ENCODE measurements around the gene ZAP70.

The ZAP70 gene

GRCh38 chr2:97688062-97688827 lies 25.1 kb upstream of the ZAP70 start:
- H3K27me3 Mint-ChIP-seq: no peaks in the 10 kb centered on the region
- no peak overlapping the region for H3K27ac Mint-ChIP-seq
- H3K4me1 Mint-ChIP-seq: peaks cover 7% of the 10 kb centered on the region
- no peak overlapping the region for H3K4me3 Mint-ChIP-seq
- H3K36me3 Mint-ChIP-seq: no peaks in the 10 kb centered on the region
- no peaks in the 10 kb centered on the region for H3K9me3 Mint-ChIP-seq

DNA sequence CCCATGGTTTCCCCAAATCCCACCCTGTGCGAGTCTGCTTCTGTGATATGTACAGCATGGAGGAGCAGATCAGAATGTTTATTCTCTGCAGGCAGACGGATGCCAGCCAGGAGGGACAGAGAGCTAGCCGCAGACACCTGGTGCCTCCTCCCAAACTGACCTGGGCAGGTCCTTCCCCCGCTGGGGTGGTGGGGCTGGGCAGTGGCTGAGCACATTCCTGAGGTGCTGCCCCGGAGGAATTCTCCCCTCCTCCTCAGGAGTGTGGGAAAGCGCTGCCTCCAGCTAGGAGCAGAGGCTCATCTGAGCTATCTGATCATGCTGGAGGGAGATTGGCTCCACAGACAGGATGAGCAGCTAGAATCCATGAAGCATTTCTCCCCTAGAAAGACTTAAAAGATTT lies 22.2 kb upstream of the ZAP70 start:
- Mint-ChIP-seq H3K9me3 (no peaks in the 10 kb centered on the region), H3K4me1 (peaks cover 7% of the 10 kb centered on the region), H3K27ac (no peak overlapping the region), H3K36me3 (no peaks in the 10 kb centered on the region), H3K4me3 (no peak overlapping the region), H3K27me3 (no peaks in the 10 kb centered on the region)

DNA sequence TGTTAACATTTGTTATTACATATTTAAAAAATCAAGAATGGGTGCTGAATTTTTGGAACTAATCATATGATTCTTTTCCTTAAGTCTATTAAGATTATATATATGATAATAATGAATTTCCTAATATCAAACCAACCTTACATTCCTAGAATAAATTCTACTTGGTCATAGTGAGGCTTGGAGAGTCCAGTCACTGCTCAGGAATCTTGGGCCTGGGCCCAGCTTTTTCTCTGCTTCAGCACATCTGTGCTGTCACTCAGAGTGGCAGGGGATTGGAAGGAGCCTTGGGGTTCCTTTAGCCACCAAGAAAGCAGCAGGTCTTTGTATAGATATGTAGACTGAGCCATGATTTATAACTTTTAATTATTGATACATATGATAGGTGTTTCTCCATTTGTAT lies 19.9 kb upstream of the ZAP70 start:
- Mint-ChIP-seq H3K27ac (no peak overlapping the region), H3K9me3 (no peaks in the 10 kb centered on the region), H3K36me3 (no peaks in the 10 kb centered on the region), H3K4me3 (no peak overlapping the region), H3K27me3 (no peaks in the 10 kb centered on the region), H3K4me1 (peaks cover 13% of the 10 kb centered on the region)

- no peak overlapping the region for H3K4me3 Mint-ChIP-seq
- H3K27me3 Mint-ChIP-seq: no peaks in the 10 kb centered on the region
- no peak overlapping the region for H3K27ac Mint-ChIP-seq
- peaks cover 10% of the 10 kb centered on the region for H3K4me1 Mint-ChIP-seq
- no peaks in the 10 kb centered on the region for H3K9me3 Mint-ChIP-seq
- no peaks in the 10 kb centered on the region for H3K36me3 Mint-ChIP-seq
Measured at GRCh38 chr2:97695744-97696143, 17.6 kb upstream of the ZAP70 start.

GRCh38 chr2:97697252-97698235 lies 15.8 kb upstream of the ZAP70 start:
- H3K27ac Mint-ChIP-seq: no peak overlapping the region
- no peaks in the 10 kb centered on the region for H3K27me3 Mint-ChIP-seq
- no peak overlapping the region for H3K4me3 Mint-ChIP-seq
- no peaks in the 10 kb centered on the region for H3K9me3 Mint-ChIP-seq
- H3K4me1 Mint-ChIP-seq: peaks cover 10% of the 10 kb centered on the region
- no peaks in the 10 kb centered on the region for H3K36me3 Mint-ChIP-seq

- H3K9me3 Mint-ChIP-seq: no peaks in the 10 kb centered on the region
- H3K27ac Mint-ChIP-seq: no peak overlapping the region
Measured at GRCh38 chr2:97698530-97698929, 14.8 kb upstream of the ZAP70 start.

DNA sequence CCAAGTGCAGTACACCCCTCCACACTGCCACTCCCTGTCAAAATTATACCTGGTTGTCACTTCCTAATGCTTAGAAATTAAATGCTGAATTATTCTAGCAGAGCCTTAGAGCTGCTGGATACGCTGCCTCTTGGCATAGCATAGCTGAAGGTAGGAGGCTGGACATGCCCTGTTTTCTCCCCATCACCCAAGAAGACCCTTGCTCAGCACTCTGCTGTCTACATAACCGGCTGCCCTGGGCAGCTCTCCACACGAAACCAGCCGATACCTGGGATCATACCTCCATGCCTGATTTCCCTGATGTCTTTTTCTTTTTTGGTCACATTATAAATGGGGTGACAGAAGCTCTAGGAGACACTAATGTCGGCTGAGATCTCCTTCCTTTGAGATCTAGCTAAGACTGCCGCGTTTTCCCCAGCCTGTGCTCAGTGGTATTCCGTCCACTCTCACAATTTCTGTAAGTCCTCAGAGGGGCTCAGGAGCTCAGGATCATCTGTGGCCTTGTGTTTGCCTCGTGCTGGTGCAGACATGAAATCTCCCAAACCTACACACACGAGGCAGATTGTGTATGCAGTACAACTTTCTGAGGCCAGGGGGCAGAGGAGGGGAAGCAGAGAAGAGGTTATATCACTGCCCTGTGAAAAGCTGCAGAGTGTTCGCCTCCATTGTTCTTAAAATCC lies 13.5 kb upstream of the ZAP70 start:
- peaks cover 10% of the 10 kb centered on the region for H3K4me1 Mint-ChIP-seq
- H3K27me3 Mint-ChIP-seq: no peaks in the 10 kb centered on the region
- no peaks in the 10 kb centered on the region for H3K9me3 Mint-ChIP-seq
- H3K36me3 Mint-ChIP-seq: no peaks in the 10 kb centered on the region
- H3K4me3 Mint-ChIP-seq: no peak overlapping the region
- H3K27ac Mint-ChIP-seq: peak overlapping the region; percentile 64

More at GRCh38 chr2:97698530-97698929, 14.8 kb upstream of the ZAP70 start:
- H3K4me3 Mint-ChIP-seq: no peak overlapping the region
- H3K27me3 Mint-ChIP-seq: no peaks in the 10 kb centered on the region
- peaks cover 10% of the 10 kb centered on the region for H3K4me1 Mint-ChIP-seq
- no peaks in the 10 kb centered on the region for H3K36me3 Mint-ChIP-seq

DNA sequence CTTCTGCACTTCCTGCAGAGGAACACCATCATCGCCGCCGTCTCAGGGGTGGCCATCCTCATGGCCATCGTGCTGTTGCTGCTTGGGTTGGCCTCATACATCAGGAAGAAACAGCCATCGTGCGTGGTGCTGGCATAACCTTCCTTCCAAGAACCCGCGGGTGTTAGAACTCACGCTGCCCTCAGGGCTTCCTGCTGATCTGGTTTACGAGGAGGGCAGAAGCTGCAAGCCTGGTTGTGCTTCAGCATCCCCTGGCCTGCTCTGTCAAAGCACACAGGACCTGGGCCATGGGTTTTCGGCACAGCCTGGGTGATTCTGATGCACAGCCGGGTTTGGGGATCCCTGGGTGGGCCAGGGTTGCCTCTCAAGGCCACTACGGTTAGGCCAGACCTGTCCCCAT lies 12.2 kb upstream of the ZAP70 start:
- no peaks in the 10 kb centered on the region for H3K9me3 Mint-ChIP-seq
- no peak overlapping the region for H3K4me3 Mint-ChIP-seq
- H3K36me3 Mint-ChIP-seq: no peaks in the 10 kb centered on the region
- no peaks in the 10 kb centered on the region for H3K27me3 Mint-ChIP-seq
- no peak overlapping the region for H3K27ac Mint-ChIP-seq
- H3K4me1 Mint-ChIP-seq: peaks cover 10% of the 10 kb centered on the region

- Mint-ChIP-seq H3K27me3 (no peaks in the 10 kb centered on the region), H3K36me3 (no peaks in the 10 kb centered on the region), H3K9me3 (no peaks in the 10 kb centered on the region), H3K4me1 (peaks cover 5% of the 10 kb centered on the region), H3K27ac (no peak overlapping the region), H3K4me3 (no peak overlapping the region)
Measured at GRCh38 chr2:97701851-97702465, 11.4 kb upstream of the ZAP70 start.

GRCh38 chr2:97702731-97703470 lies 10.5 kb upstream of the ZAP70 start:
- Mint-ChIP-seq H3K4me1 (no peaks in the 10 kb centered on the region), H3K36me3 (no peaks in the 10 kb centered on the region), H3K27me3 (no peaks in the 10 kb centered on the region), H3K27ac (no peak overlapping the region), H3K9me3 (no peaks in the 10 kb centered on the region), H3K4me3 (no peak overlapping the region)

DNA sequence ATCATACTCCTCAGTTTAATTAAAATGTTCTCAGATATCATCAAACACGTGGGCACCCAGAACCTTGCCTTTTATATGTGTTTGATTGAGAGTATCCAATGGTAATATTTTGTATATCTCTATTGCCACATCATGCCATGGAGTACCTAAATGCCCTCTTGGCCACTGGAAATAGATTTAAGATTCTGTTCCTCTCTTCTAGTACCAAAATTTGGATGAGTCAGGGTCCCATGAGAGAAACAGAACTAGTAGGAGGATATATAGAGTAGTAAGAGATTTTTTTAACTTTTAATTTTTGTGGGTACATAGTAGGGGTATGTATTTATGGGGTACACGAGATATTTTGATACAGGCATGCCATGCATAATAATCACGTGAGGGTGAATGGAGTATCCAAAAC lies 9.6 kb upstream of the ZAP70 start:
- no peak overlapping the region for H3K27ac Mint-ChIP-seq
- H3K4me1 Mint-ChIP-seq: no peaks in the 10 kb centered on the region
- H3K9me3 Mint-ChIP-seq: no peaks in the 10 kb centered on the region
- no peaks in the 10 kb centered on the region for H3K27me3 Mint-ChIP-seq
- H3K4me3 Mint-ChIP-seq: no peak overlapping the region
- H3K36me3 Mint-ChIP-seq: no peaks in the 10 kb centered on the region

GRCh38 chr2:97704989-97705388 lies 8.4 kb upstream of the ZAP70 start:
- peaks cover 4% of the 10 kb centered on the region for H3K4me1 Mint-ChIP-seq
- no peak overlapping the region for H3K4me3 Mint-ChIP-seq
- no peak overlapping the region for H3K27ac Mint-ChIP-seq
- no peaks in the 10 kb centered on the region for H3K27me3 Mint-ChIP-seq
- no peaks in the 10 kb centered on the region for H3K36me3 Mint-ChIP-seq
- H3K9me3 Mint-ChIP-seq: no peaks in the 10 kb centered on the region

GRCh38 chr2:97706112-97706511 lies 7.3 kb upstream of the ZAP70 start:
- H3K36me3 Mint-ChIP-seq: no peaks in the 10 kb centered on the region
- H3K27me3 Mint-ChIP-seq: no peaks in the 10 kb centered on the region
- H3K27ac Mint-ChIP-seq: no peak overlapping the region
- no peaks in the 10 kb centered on the region for H3K9me3 Mint-ChIP-seq
- peaks cover 13% of the 10 kb centered on the region for H3K4me1 Mint-ChIP-seq
- H3K4me3 Mint-ChIP-seq: no peak overlapping the region

GRCh38 chr2:97706708-97707345 lies 6.5 kb upstream of the ZAP70 start:
- Mint-ChIP-seq H3K27ac (no peak overlapping the region), H3K27me3 (no peaks in the 10 kb centered on the region), H3K4me1 (peaks cover 20% of the 10 kb centered on the region), H3K36me3 (no peaks in the 10 kb centered on the region), H3K4me3 (no peak overlapping the region), H3K9me3 (no peaks in the 10 kb centered on the region)

Data from activated naive CD4-positive, alpha-beta T cell treated with anti-CD3 and anti-CD28 coated beads, Interleukin-2, amount 50 U/mL, for 24 hours (primary cell).